Fibroblast of skin of right quadriceps (primary cell): ENCODE measurements around the gene TENM4.

ENCODE experiments used
- DNase-seq: peaks from one replicate; pipeline ENCODE4 v3.0.0-alpha.2; 2013

The TENM4 gene

GRCh38 chr11:79287952-79288351, 152.9 kb downstream of the TENM4 start:
- no peak for DNase-seq

GRCh38 chr11:79285756-79286155, 155.1 kb downstream of the TENM4 start:
- DNase-seq: peak; percentile 21

GRCh38 chr11:79276736-79277325, 164.0 kb downstream of the TENM4 start:
- DNase-seq: no peak

GRCh38 chr11:79274636-79275331, 166.0 kb downstream of the TENM4 start:
- DNase-seq: peak; percentile 88

GRCh38 chr11:79273781-79274180, 167.0 kb downstream of the TENM4 start:
- no peak for DNase-seq

GRCh38 chr11:79269611-79270307, 171.1 kb downstream of the TENM4 start:
- no peak for DNase-seq

GRCh38 chr11:79266396-79266795, 174.4 kb downstream of the TENM4 start:
- no peak for DNase-seq

- no peak for DNase-seq
Observed at GRCh38 chr11:79265756-79266322, 175.0 kb downstream of the TENM4 start.

- DNase-seq: no peak
Observed at GRCh38 chr11:79264284-79264683, 176.5 kb downstream of the TENM4 start.

GRCh38 chr11:79263001-79263400, 177.8 kb downstream of the TENM4 start:
- no peak for DNase-seq

- peak; percentile 63 for DNase-seq
Observed at GRCh38 chr11:79262221-79262620, 178.6 kb downstream of the TENM4 start.

GRCh38 chr11:79261684-79262083, 179.1 kb downstream of the TENM4 start:
- DNase-seq: no peak

- DNase-seq: no peak
Observed at GRCh38 chr11:79259800-79260199, 181.0 kb downstream of the TENM4 start.

- no peak for DNase-seq
Observed at GRCh38 chr11:79258576-79258975, 182.3 kb downstream of the TENM4 start.

GRCh38 chr11:79255965-79256364, 184.9 kb downstream of the TENM4 start:
- DNase-seq: no peak

- DNase-seq: no peak
Observed at GRCh38 chr11:79253280-79253679, 187.6 kb downstream of the TENM4 start.

GRCh38 chr11:79249295-79249993, 191.4 kb downstream of the TENM4 start:
- DNase-seq: peak; percentile 77

GRCh38 chr11:79244798-79245197, 196.0 kb downstream of the TENM4 start:
- no peak for DNase-seq

- peak; percentile 96 for DNase-seq
Observed at GRCh38 chr11:79244241-79244772, 196.5 kb downstream of the TENM4 start.

- no peak for DNase-seq
Observed at GRCh38 chr11:79243422-79244210, 197.2 kb downstream of the TENM4 start.

GRCh38 chr11:79242616-79243015, 198.2 kb downstream of the TENM4 start:
- peak; percentile 46 for DNase-seq

GRCh38 chr11:79241852-79242241, 199.0 kb downstream of the TENM4 start:
- no peak for DNase-seq
